DND-41 (cell line): Measurements from ENCODE around the gene EP400.

Experiments used
- ATAC-seq: fragments of 200-7000 bp; cut with Tn5 transposase; 3 replicates; pipeline ENCODE4 v1.9.1; 2021; ENCODE audit warnings: low read depth; ENCODE audit not compliant: insufficient read depth
- DNase-seq: peaks from one replicate; pipeline ENCODE4 v3.0.0-alpha.2; 2020
- H2AFZ ChIP-seq: 2 replicates; pipeline ENCODE4 v1.6.0; 2012; ENCODE audit warnings: low read depth, low read length
- H3K27ac ChIP-seq: 2 replicates; pipeline ENCODE4 v1.5.1; 2012; ENCODE audit warnings: low read length, inconsistent platforms
- H3K27me3 ChIP-seq: fragments of 200-600 bp; sonication (generic); 2 replicates; pipeline ENCODE4 v1.6.0; 2012; ENCODE audit warnings: low read length, mild to moderate bottlenecking, inconsistent platforms; ENCODE audit not compliant: insufficient read depth, poor library complexity
- H3K36me3 ChIP-seq: 2 replicates; pipeline ENCODE4 v1.5.1; 2012; ENCODE audit warnings: low read length, inconsistent platforms; ENCODE audit not compliant: insufficient read depth
- H3K4me1 ChIP-seq: 2 replicates; pipeline ENCODE4 v1.5.1; 2012; ENCODE audit warnings: mild to moderate bottlenecking, low read length; ENCODE audit not compliant: insufficient read depth
- H3K4me2 ChIP-seq: 2 replicates; pipeline ENCODE4 v1.6.0; 2012; ENCODE audit warnings: mild to moderate bottlenecking, moderate library complexity, low read length, inconsistent platforms; ENCODE audit not compliant: insufficient read depth
- H3K4me3 ChIP-seq, 2 experiments: fragments of 200-600 bp in 1 of 2; shearing (Covaris generic) in 1 of 2; 2 replicates each; pipeline ENCODE4 v1.5.1; 2012 to 2016; ENCODE audit warnings: inconsistent platforms in 2 of 2, low read length in 2 of 2, mild to moderate bottlenecking in 2 of 2, low read depth in 1 of 2, moderate library complexity in 1 of 2
- H3K79me2 ChIP-seq: 2 replicates; pipeline ENCODE4 v1.6.0; 2012; ENCODE audit warnings: low read length, inconsistent platforms; ENCODE audit not compliant: insufficient read depth
- H3K9ac ChIP-seq: 2 replicates; pipeline ENCODE4 v1.6.0; 2012; ENCODE audit warnings: low read depth, mild to moderate bottlenecking, inconsistent platforms, low read length, moderate library complexity
- H3K9me3 ChIP-seq: 2 replicates; pipeline ENCODE4 v1.5.1; 2012; ENCODE audit warnings: low read length, moderate library complexity, mild to moderate bottlenecking, inconsistent platforms; ENCODE audit not compliant: insufficient read depth, severe bottlenecking
- H4K20me1 ChIP-seq: 2 replicates; pipeline ENCODE4 v1.6.0; 2012; ENCODE audit warnings: low read length; ENCODE audit not compliant: insufficient read depth
- EZH2 ChIP-seq: IDR thresholded peaks from 3 replicates; pipeline ENCODE4 v1.6.1; 2012; ENCODE audit warnings: borderline replicate concordance, low read depth, mild to moderate bottlenecking, moderate library complexity, low read length, inconsistent platforms; ENCODE audit not compliant: severe bottlenecking
- TF ChIP-seq, protein P1 (sequence below): IDR thresholded peaks from 2 replicates; pipeline ENCODE4 v1.5.1; 2012; ENCODE audit warnings: borderline replicate concordance, low read length, moderate library complexity, mild to moderate bottlenecking; ENCODE audit not compliant: poor library complexity, severe bottlenecking; ENCODE audit errors: extremely low read depth

EP400 gene

DNA sequence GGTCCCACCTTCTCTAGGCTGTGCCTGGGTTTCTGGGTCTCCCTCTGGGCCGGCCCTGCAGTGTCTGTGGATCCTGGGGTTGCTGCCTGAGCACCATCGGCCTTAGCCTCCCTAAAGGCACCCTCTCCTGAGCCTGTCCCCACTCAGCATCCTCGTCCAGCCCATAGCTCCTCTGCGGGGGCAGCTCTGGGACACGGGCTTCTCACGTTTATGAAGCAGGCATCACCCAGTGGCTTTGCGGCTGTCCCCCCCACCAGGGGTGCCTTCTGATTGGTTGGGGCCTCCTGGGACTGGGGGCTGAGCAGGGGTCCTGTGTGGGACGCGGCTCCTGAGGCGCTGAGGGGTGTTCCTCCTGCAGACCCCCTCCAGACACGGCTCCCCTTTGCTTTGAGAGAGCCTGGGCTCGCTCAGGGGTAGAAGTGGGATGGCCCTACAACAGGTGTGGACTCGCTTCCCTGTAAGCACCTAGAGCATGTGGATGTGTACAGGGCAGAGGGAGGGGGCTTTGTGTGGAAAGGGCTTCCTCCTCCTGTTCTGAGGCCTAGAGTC lies 44.6 kb upstream of the EP400 start:
- H2AFZ ChIP-seq: no peak overlapping the region
- no peaks in the 10 kb centered on the region for H3K27me3 ChIP-seq
- peaks cover 69% of the 10 kb centered on the region for H4K20me1 ChIP-seq
- H3K9ac ChIP-seq: no peak overlapping the region
- no peak overlapping the region for H3K4me2 ChIP-seq
- no peak for DNase-seq
- no peak overlapping the region for H3K4me3 ChIP-seq
- peaks cover 62% of the 10 kb centered on the region for H3K79me2 ChIP-seq
- H3K27ac ChIP-seq: no peak overlapping the region
- TF ChIP-seq, protein P1, sequence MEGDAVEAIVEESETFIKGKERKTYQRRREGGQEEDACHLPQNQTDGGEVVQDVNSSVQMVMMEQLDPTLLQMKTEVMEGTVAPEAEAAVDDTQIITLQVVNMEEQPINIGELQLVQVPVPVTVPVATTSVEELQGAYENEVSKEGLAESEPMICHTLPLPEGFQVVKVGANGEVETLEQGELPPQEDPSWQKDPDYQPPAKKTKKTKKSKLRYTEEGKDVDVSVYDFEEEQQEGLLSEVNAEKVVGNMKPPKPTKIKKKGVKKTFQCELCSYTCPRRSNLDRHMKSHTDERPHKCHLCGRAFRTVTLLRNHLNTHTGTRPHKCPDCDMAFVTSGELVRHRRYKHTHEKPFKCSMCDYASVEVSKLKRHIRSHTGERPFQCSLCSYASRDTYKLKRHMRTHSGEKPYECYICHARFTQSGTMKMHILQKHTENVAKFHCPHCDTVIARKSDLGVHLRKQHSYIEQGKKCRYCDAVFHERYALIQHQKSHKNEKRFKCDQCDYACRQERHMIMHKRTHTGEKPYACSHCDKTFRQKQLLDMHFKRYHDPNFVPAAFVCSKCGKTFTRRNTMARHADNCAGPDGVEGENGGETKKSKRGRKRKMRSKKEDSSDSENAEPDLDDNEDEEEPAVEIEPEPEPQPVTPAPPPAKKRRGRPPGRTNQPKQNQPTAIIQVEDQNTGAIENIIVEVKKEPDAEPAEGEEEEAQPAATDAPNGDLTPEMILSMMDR: no peak
- TF ChIP-seq EZH2: no peak
- H3K4me1 ChIP-seq: no peaks in the 10 kb centered on the region
- ATAC-seq: no peak
- no peaks in the 10 kb centered on the region for H3K9me3 ChIP-seq
- H3K36me3 ChIP-seq: peaks cover 70% of the 10 kb centered on the region

DNA sequence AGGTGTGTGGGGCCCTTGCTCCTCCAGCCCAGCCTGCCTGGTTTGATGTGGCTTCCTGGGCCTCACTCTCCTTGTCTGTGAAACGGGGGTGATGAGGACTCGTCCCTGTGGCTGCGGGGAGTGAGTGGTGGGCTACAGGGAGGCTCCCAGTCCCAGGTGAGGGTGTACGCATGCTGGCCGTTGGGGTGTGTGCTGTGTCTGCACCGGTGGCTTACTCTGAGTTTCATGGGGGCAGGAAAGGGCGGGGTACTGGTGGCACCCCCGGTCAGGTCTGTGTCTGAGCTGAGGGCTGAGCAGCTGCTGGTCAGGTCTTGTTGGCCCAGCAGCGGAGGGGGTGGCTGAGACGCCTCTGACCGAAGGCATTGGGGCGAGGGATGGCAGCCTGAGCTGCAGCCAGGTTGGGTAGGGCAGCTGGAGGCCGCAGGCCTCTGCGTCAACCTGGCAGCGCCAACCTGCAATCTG lies 44.1 kb upstream of the EP400 start:
- TF ChIP-seq EZH2: no peak
- TF ChIP-seq, protein P1: no peak
- H3K36me3 ChIP-seq: peaks cover 72% of the 10 kb centered on the region
- peaks cover 64% of the 10 kb centered on the region for H4K20me1 ChIP-seq
- no peak overlapping the region for H3K4me2 ChIP-seq
- no peak overlapping the region for H3K9ac ChIP-seq
- no peak overlapping the region for H3K27ac ChIP-seq
- no peaks in the 10 kb centered on the region for H3K27me3 ChIP-seq
- H2AFZ ChIP-seq: no peak overlapping the region
- H3K79me2 ChIP-seq: peaks cover 57% of the 10 kb centered on the region
- DNase-seq (peak; percentile 37), ATAC-seq (peak; percentile 56; the same call in 2 of the 3 replicates)
- no peaks in the 10 kb centered on the region for H3K4me1 ChIP-seq
- H3K4me3 ChIP-seq: no peak overlapping the region
- no peaks in the 10 kb centered on the region for H3K9me3 ChIP-seq

DNA sequence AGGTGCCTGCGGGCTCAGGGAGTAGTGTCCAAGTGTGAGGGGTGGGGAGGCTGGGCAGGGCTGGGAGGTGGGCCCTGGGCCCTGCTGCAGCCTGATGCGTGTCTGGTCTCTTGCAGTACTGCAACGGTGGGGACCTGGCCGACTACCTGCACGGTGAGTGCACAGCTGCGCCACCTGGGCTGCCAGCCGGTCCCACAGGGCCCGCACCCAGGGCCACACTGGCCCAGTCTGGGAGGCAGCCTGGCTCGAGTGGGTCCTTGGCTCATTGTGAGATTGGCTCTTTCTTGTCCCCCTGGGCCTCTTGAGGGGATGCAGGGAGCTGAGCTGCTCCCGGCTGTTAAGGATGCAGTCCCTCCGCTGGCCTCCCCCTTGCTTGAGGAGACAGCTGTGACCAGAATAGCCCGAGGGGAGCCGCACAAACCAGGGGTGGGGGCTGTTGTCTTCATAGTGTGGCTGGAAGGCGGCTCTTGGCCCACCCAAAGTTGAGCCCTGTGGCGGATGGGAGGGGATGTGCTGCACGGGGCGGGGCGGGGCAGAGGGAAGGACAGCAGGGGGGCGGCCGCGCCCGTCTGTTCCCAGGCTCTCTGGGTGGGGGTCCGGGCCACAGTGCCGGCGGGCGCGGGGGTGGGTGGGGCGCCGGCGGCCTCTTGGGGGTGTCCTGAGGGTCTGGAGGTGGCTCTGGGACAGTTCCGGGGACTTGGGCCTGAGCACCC lies 42.2 kb upstream of the EP400 start:
- Histone ChIP-seq H3K4me2 (no peak overlapping the region), H3K4me3 (no peak overlapping the region), H3K9me3 (no peaks in the 10 kb centered on the region), H3K9ac (no peak overlapping the region), H3K36me3 (peaks cover 82% of the 10 kb centered on the region), H3K4me1 (no peaks in the 10 kb centered on the region), H2AFZ (no peak overlapping the region), H3K27me3 (no peaks in the 10 kb centered on the region), H4K20me1 (peaks cover 66% of the 10 kb centered on the region), H3K27ac (no peak overlapping the region), H3K79me2 (peaks cover 41% of the 10 kb centered on the region)
- DNase-seq: no peak
- no peak; the same call in 2 of the 3 replicates for ATAC-seq
- no peak for TF ChIP-seq EZH2
- TF ChIP-seq, protein P1: no peak
